GM23248 (cell line): ENCODE results near the gene CDK4. TPM values are rescaled to one million over a fixed set of nuclear protein-coding genes. Genes with fewer than 3 reads are reported as not detected.
A peak's percentile ranks its signal among the peaks of the same experiment; 100 is the strongest.

Experiments
- DNase-seq: peaks from one replicate; pipeline ENCODE4 v3.0.0-alpha.2; 2015
- H2AFZ ChIP-seq: fragments of 200-600 bp; sonication (generic); 2 replicates; pipeline ENCODE4 v1.6.1; 2016; ENCODE audit warnings: antibody characterized with exemption
- H3F3A ChIP-seq: fragments of 200-600 bp; sonication (generic); 2 replicates; pipeline ENCODE4 v1.6.1; 2016; ENCODE audit warnings: mild to moderate bottlenecking, antibody characterized with exemption, mixed run types; ENCODE audit not compliant: insufficient read depth
- H3K27ac ChIP-seq: fragments of 200-600 bp; sonication (generic); 2 replicates; pipeline ENCODE4 v1.5.1; 2016; ENCODE audit warnings: mild to moderate bottlenecking
- H3K27me3 ChIP-seq: fragments of 200-600 bp; sonication (generic); replicated peaks from 2 replicates; pipeline ENCODE4 v1.6.1; 2016; ENCODE audit warnings: mild to moderate bottlenecking; ENCODE audit not compliant: insufficient read depth
- H3K36me3 ChIP-seq: fragments of 200-600 bp; sonication (generic); 2 replicates; pipeline ENCODE4 v1.6.1; 2016; ENCODE audit warnings: low read depth, mild to moderate bottlenecking
- H3K4me1 ChIP-seq: fragments of 200-600 bp; sonication (generic); 2 replicates; pipeline ENCODE4 v1.6.1; 2016; ENCODE audit warnings: mild to moderate bottlenecking; ENCODE audit not compliant: insufficient read depth
- H3K4me2 ChIP-seq: fragments of 200-600 bp; sonication (generic); one replicate; pipeline ENCODE4 v1.6.1; 2016; ENCODE audit warnings: mild to moderate bottlenecking; ENCODE audit not compliant: unreplicated experiment
- H3K4me3 ChIP-seq: fragments of 200-600 bp; sonication (generic); 2 replicates; pipeline ENCODE4 v1.5.1; 2016; ENCODE audit warnings: mild to moderate bottlenecking
- H3K79me2 ChIP-seq: fragments of 200-600 bp; sonication (generic); 2 replicates; pipeline ENCODE4 v1.6.1; 2016; ENCODE audit warnings: mild to moderate bottlenecking; ENCODE audit not compliant: insufficient read depth
- H3K9ac ChIP-seq: fragments of 200-600 bp; sonication (generic); 2 replicates; pipeline ENCODE4 v1.6.1; 2016; ENCODE audit warnings: mild to moderate bottlenecking
- H3K9me2 ChIP-seq: fragments of 200-600 bp; sonication (generic); 2 replicates; pipeline ENCODE4 v1.6.1; 2016; ENCODE audit warnings: mixed run types, mild to moderate bottlenecking, moderate library complexity; ENCODE audit not compliant: insufficient read depth
- H3K9me3 ChIP-seq: fragments of 200-600 bp; sonication (generic); one replicate; pipeline ENCODE4 v1.6.1; 2017; ENCODE audit warnings: low read depth
- H4K20me1 ChIP-seq: fragments of 200-600 bp; sonication (generic); 2 replicates; pipeline ENCODE4 v1.6.0; 2016; ENCODE audit not compliant: insufficient read depth
- EZH2 ChIP-seq: fragments of 200-600 bp; sonication (generic); IDR thresholded peaks from 2 replicates; pipeline ENCODE4 v1.6.1; 2018; ENCODE audit warnings: antibody characterized with exemption, mild to moderate bottlenecking; ENCODE audit not compliant: insufficient read depth, poor library complexity, severe bottlenecking
- EZH2phosphoT487 ChIP-seq: fragments of 200-600 bp; sonication (generic); IDR thresholded peaks from 2 replicates; pipeline ENCODE4 v1.6.1; 2018; ENCODE audit warnings: antibody characterized with exemption, moderate library complexity, mild to moderate bottlenecking, low read depth; ENCODE audit not compliant: insufficient read depth
- WGBS, 2 experiments: methylation state at CpG; one replicate each; pipeline ENCODE4 v1.1.6; 2015 to 2017; ENCODE audit warnings: low lambda C conversion rate in 2 of 2, low coverage in 1 of 2; ENCODE audit errors: missing lambda C conversion rate in 2 of 2; 5-methylcytosine and 5-hydroxymethylcytosine counted together
- in situ Hi-C: fragments of 300-500 bp; cut with MboI; formaldehyde crosslinking; loops from 2 replicates; pipeline ENCODE4 v1.15.0; 2020
- polyA plus RNA-seq: library from polyadenylated mRNA; unstranded; fragments of >200 nt; fragmentation: Nextera tagmentation; extraction: Ambion mirVana; gene quantifications from 2 replicates; pipeline ENCODE4 v1.2.1, GENCODE V29; 2016
- total RNA-seq: library from RNA; depleted of rRNA; stranded (reverse); fragments of >200 nt; shearing (Covaris generic); gene quantifications from 2 replicates; pipeline ENCODE4 v1.2.3, GENCODE V29; 2014

CDK4 gene
- total and polyA plus RNA-seq, 2 experiments from 2014 or later = 123 to 152 TPM

GRCh38 chr12:57767876-57768275, 15.8 kb upstream of the CDK4 start:
- Histone ChIP-seq H3F3A (peaks cover 4% of the 10 kb centered on the region; the same call in 1 of the 2 replicates), H3K27ac (no peak overlapping the region), H3K9me2 (no peaks in the 10 kb centered on the region), H4K20me1 (no peaks in the 10 kb centered on the region), H3K4me1 (peaks cover 12% of the 10 kb centered on the region; the same call in 1 of the 2 replicates), H2AFZ (no peak overlapping the region), H3K36me3 (no peaks in the 10 kb centered on the region), H3K9ac (no peak overlapping the region), H3K79me2 (peaks cover 16% of the 10 kb centered on the region), H3K27me3 (peaks cover 15% of the 10 kb centered on the region), H3K9me3 (no peaks in the 10 kb centered on the region), H3K4me2 (no peak overlapping the region), H3K4me3 (no peak overlapping the region)
- DNase-seq = no peak
- TF ChIP-seq EZH2phosphoT487 (no peak), EZH2 (no peak)
- WGBS, 2 experiments = 65 to 68% methylated on average over 3 of the region's 3 CpGs
- in situ Hi-C loops = no loop called here

- H3K36me3 ChIP-seq = no peaks in the 10 kb centered on the region
- H3K27ac ChIP-seq = no peak overlapping the region
- peaks cover 4% of the 10 kb centered on the region; the same call in 1 of the 2 replicates for H3F3A ChIP-seq
- in situ Hi-C loops = no loop called here
- no peaks in the 10 kb centered on the region for H3K9me3 ChIP-seq
- H4K20me1 ChIP-seq = no peaks in the 10 kb centered on the region
- peak overlapping the region; percentile 73 for H3K4me2 ChIP-seq
- H2AFZ ChIP-seq = no peak overlapping the region
- no peaks in the 10 kb centered on the region for H3K9me2 ChIP-seq
- H3K9ac ChIP-seq = no peak overlapping the region
- H3K4me1 ChIP-seq = peaks cover 12% of the 10 kb centered on the region; the same call in 1 of the 2 replicates
- peaks cover 15% of the 10 kb centered on the region for H3K27me3 ChIP-seq
- H3K79me2 ChIP-seq = peaks cover 13% of the 10 kb centered on the region
- no peak overlapping the region for H3K4me3 ChIP-seq
- TF ChIP-seq EZH2 = no peak
- no peak for TF ChIP-seq EZH2phosphoT487
- DNase-seq = no peak
Measured at GRCh38 chr12:57767305-57767698, 15.2 kb upstream of the CDK4 start.

GRCh38 chr12:57766464-57767304, 14.6 kb upstream of the CDK4 start, which contains the start of gene CYP27B1:
CYP27B1 (minus strand) TSS chr12:57767078; CDS start chr12:57767041, 37 bp downstream.
- H3K27me3 ChIP-seq = peaks cover 15% of the 10 kb centered on the region
- peak; percentile 52 for DNase-seq
- 5 to 6% methylated on average over 38 of the region's 38 CpGs for WGBS, 2 experiments

GRCh38 chr12:57765698-57766463, 13.8 kb upstream of the CDK4 start:
- peak overlapping the region; percentile 49 for H3K9ac ChIP-seq
- TF ChIP-seq EZH2phosphoT487 = peak; percentile 21; the same call in 1 of the 2 replicates
- TF ChIP-seq EZH2 = peak; percentile 60
- H3K4me3 ChIP-seq = peak overlapping the region; percentile 65
- no peaks in the 10 kb centered on the region for H3K9me3 ChIP-seq
- H3K4me1 ChIP-seq = peaks cover 9% of the 10 kb centered on the region; the same call in 1 of the 2 replicates
- peak; percentile 40 for DNase-seq
- peaks cover 4% of the 10 kb centered on the region; the same call in 1 of the 2 replicates for H3F3A ChIP-seq
- H2AFZ ChIP-seq = peak overlapping the region; percentile 68
- H3K9me2 ChIP-seq = no peaks in the 10 kb centered on the region
- no peaks in the 10 kb centered on the region for H4K20me1 ChIP-seq
- peaks cover 7% of the 10 kb centered on the region for H3K79me2 ChIP-seq
- H3K27me3 ChIP-seq = peaks cover 15% of the 10 kb centered on the region
- 3 to 6% methylated on average over 27 to 40 of the region's 40 CpGs for WGBS, 2 experiments
- H3K27ac ChIP-seq = no peak overlapping the region
- no peaks in the 10 kb centered on the region for H3K36me3 ChIP-seq
- in situ Hi-C loops = no loop called here
- H3K4me2 ChIP-seq = peak overlapping the region; percentile 73

More at GRCh38 chr12:57766464-57767304, 14.6 kb upstream of the CDK4 start, which contains the start of gene CYP27B1:
- peak within 1 kb of the TSS; percentile 65 for H3K4me3 ChIP-seq
- peak within 1 kb of the TSS; percentile 25; the same call in 1 of the 2 replicates for H2AFZ ChIP-seq
- H3K79me2 ChIP-seq = peaks cover 13% of the 10 kb centered on the region
- in situ Hi-C loops = no loop called here
- H3K9ac ChIP-seq = peak within 1 kb of the TSS; percentile 12; the same call in 1 of the 2 replicates
- no peak within 1 kb of the TSS for H3K27ac ChIP-seq
- no peak for TF ChIP-seq EZH2
- no peak for TF ChIP-seq EZH2phosphoT487
- peaks cover 12% of the 10 kb centered on the region; the same call in 1 of the 2 replicates for H3K4me1 ChIP-seq
- H3K4me2 ChIP-seq = peak within 1 kb of the TSS; percentile 73
- no peaks in the 10 kb centered on the region for H3K9me3 ChIP-seq
- H3F3A ChIP-seq = peaks cover 4% of the 10 kb centered on the region; the same call in 1 of the 2 replicates
- no peaks in the 10 kb centered on the region for H3K9me2 ChIP-seq
- no peaks in the 10 kb centered on the region for H3K36me3 ChIP-seq
- H4K20me1 ChIP-seq = no peaks in the 10 kb centered on the region
